SK-N-SH (cell line): Measurements from ENCODE around the gene CFI. TPM values are rescaled to one million over a fixed set of nuclear protein-coding genes. Genes with fewer than 3 reads are reported as not detected.

Experiments used
- polyA plus RNA-seq, 3 experiments: library from polyadenylated mRNA; depleted of rRNA; stranded (reverse); fragments of >200 nt; gene quantifications; 2 replicates each; pipeline ENCODE4 v1.2.3, GENCODE V29; 2012

CFI gene
- polyA plus RNA-seq, 1 of the 3 experiments (the other 2 are of a cell fraction): 19.6 TPM

Other genes starting within 250 kb of the CFI start
- 31.5 and 39.3 TPM in 2 replicates for gene MCUB, start 241.8 kb downstream of the CFI start, polyA plus RNA-seq (2012; rRNA removed)
- 30.2 and 55.3 TPM in 2 replicates for gene CASP6, start 98.6 kb downstream of the CFI start, polyA plus RNA-seq (2012; rRNA removed)
- gene PLA2G12A, start 71.9 kb downstream of the CFI start, polyA plus RNA-seq (2012; rRNA removed): 7.9 and 8.7 TPM in 2 replicates
- 37.5 and 40.5 TPM in 2 replicates for gene GAR1, start 13.8 kb upstream of the CFI start, polyA plus RNA-seq (2012; rRNA removed)
- 0.05 and 0.10 TPM in 2 replicates for gene RRH, start 26.0 kb upstream of the CFI start, polyA plus RNA-seq (2012; rRNA removed)
- 0.02 TPM in 1 of 2 replicates, not detected in the other for gene LRIT3, start 46.1 kb upstream of the CFI start, polyA plus RNA-seq (2012; rRNA removed)
- 0.89 and 2.4 TPM in 2 replicates for gene EGF, start 110.9 kb upstream of the CFI start, polyA plus RNA-seq (2012; rRNA removed)